ENCODE measurements around the gene MCOLN1.

MCOLN1 gene

DNA sequence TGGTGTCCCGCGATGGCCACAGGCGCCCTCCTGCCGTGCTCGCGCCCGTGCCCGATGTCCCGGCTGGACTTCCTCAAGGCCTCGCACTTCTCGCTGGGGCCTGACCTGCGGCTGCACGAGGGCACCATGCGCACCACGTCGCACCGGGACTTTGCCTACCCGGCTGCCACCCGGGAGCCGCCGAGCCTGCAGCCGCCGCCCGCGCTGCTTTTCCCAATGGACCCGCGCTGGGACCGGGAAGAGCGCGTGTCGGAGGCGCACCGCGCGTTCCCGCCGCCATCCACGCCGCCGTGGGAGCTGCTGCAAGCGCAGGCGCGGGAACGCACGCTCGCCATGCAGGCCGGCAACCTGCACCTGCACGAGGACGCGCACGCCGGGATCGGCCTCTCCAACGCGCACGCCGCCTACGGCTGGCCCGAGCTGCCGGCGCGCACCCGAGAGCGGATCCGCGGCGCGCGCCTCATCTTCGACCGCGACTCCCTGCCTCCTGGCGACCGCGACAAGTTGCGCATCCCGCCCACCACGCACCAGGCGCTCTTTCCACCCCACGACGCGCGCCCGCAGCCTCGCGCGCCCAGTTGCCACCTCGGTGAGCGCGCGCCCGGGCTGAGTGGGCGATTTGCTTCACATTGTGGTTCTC lies 21.5 kb upstream of the MCOLN1 start:
- peak; percentile 99 for FAIRE-seq
- DNase-seq (ENCODE audit: insufficient read length, low spot score) = peak; percentile 83

DNA sequence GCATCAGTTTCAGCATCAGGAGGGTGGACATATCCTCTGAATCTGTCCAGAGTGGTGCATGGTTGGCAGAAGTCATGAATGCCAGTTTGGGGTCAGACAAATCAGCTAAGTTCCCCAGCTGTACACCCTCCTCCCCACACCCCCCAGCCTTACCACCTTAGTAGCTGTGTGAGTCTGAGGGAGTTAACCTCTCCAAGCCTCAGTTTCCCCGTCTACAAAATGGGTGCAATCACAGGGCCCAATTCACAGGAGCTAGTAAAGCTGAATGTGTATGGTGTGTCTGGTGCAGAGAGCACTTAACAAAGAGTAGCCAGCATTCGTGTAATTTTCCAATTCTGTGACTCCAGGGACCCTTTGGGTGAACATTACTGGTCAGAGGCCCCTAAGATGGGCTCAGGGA lies 19.9 kb upstream of the MCOLN1 start:
- peak; percentile 85 for FAIRE-seq
- DNase-seq (ENCODE audit: insufficient read length, low spot score) = no peak

DNA sequence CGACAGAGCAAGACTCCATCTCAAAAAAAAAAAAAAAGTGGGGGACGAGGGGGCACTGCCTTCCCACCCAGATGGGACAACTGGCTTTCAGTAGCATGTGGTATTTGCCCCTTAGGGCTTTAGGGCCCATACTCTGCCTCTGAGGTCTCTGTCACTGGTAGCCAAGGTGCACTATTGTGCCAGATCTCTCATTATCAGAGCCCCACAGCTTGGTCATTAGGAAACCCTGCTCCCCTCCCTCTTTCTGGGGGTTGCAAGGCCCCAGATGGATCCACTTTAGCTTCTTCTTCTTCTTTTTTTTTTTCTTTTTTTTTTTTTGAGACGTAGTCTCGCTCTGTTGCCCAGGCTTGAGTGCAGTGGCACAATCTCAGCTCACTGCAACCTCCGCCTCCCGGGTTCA lies 17.7 kb upstream of the MCOLN1 start:
- no peak for FAIRE-seq
- DNase-seq (ENCODE audit: insufficient read length, low spot score) = no peak

DNA sequence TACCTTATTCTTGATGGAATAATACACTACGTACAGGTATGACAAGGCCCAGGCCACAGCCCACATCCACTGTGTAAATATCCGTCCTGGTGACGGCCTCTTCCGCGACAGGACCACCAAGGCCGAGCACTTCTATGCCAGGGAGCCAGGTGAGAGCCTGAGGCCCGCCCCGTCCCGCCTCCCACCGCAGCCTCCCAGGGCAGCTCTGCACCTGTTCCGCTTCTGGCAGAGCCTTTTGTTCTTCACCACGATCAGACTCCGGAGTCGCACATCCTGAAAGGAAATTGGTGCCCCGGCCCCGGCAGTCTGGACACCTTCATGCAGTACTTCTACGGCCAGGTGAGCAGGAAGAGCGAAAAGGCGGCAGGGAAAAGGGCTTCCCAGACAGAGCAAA lies 17.1 kb upstream of the MCOLN1 start:
- DNase-seq (ENCODE audit: insufficient read length, low spot score) (no peak), FAIRE-seq (no peak)

DNA sequence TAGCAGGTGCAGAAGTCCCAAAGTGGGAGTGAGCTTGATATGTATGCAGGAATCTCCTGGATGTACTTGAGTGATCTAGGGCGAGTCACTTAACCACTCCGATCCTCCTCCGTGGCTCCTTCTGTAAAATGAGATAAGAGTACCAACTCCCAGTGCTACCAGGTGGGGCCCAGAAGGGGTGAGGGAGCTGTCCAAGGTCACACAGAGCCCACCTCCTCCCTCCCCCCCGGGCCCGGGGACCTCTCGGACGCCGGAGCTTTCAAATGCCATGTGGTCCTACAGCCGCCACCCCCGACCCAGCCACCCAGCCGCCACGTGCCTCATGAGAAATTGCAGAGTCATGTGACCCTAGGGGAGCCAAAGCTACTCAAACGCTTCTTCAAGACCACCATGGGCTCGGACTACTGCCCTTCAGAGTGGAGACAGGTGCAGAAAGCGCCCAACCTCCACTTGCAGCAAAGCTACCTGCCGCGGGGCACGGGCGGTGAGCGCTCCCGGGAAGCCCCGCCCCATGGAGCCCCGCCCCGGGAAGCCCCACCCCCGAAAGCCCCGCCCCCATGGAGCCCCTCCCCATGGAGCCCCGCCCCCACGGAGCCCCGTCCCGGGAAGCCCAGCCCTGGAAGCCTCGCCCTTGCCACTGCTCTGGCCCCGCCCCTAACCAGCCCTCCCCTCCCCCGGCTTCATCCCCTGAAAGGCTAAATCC lies 16.6 kb upstream of the MCOLN1 start:
- no peak for DNase-seq (ENCODE audit: insufficient read length, low spot score)
- no peak for FAIRE-seq

DNA sequence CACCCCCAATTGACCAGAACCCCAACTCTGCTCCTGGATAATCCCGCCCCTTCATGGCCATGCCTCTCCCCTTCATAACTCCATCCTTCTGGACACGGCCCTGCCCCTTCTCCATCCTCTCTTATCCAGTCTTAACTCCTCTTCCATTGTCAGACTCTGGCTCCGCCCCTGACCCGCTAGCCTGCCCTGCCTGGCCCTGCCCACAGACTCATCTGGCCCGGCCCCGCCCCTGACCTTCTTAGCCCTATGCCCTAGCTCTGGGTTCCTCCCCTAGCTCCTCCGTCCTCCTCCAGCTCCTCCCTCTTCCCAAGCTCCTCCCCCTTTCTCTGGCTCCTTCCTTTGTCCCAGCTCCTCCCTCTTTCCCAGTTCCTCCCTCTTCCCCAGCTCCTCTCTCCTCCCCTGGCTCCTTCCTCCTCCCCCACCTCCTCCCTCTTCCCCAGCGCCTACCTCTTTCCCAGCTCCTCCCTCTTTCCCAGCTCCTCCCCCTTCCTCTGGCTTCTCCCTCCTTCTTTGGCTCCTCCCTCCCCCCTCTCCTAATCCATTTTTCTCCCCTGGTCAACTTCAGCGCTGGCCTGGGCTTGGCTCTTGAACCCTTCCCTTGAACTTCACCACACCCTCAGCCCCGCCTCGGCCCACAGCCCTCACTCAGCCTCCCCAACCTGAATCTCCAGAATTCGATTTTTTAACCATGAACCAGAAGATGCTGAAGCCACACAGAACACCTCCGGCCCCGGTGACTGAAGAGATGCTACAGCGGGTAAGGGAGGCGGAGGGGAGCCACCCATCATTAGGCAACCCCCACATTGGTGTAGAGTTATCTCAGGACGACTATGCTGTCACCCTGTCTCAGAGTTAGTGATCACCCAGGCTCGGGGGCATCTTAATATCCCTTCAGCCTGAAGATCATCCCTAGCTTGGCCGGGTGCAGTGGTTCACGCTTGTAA lies 15.8 kb upstream of the MCOLN1 start:
- FAIRE-seq = peak; percentile 13
- peak; percentile 64 for DNase-seq (ENCODE audit: insufficient read length, low spot score)

DNA sequence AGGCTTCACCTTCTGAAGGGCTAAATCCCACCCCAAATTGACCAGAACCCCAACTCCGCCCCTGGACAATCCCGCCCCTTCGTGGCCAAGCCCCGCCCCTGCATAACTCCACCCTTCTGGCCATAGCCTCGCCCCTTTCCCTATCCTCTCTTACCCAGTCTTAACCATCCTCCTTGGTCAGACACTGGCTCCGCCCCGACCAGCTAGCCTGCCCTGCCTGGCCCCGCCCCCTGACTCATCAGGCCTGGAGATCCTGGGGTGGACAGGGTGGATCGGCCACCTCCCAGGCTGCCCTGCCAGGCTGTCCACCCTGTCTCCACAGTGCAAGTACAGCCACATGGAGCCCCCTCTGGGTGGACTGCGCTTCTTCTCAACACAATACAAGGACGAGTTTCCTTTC lies 14.5 kb upstream of the MCOLN1 start:
- DNase-seq (ENCODE audit: insufficient read length, low spot score) (peak; percentile 95), FAIRE-seq (peak; percentile 95)

DNA sequence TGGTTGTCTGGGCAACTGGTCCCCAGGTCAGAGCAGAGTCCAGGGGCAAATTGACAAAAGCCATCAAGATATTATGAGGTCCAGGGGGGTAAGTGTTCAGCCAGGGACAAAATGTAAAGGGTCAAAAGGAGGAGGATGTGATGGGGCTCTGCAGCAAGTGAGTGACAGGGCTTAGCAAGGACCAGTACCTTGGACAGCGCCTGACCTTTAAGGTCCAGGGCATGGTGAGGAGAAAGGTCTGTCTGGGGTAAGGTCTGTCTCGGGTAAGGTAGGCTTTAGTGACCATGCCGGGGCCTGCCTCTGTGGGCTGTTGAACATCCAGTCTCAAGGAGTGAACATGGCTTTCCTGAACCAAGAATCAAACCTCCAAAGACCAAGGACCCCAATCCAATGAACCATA lies 12.8 kb upstream of the MCOLN1 start:
- FAIRE-seq (no peak), DNase-seq (ENCODE audit: insufficient read length, low spot score) (no peak)

DNA sequence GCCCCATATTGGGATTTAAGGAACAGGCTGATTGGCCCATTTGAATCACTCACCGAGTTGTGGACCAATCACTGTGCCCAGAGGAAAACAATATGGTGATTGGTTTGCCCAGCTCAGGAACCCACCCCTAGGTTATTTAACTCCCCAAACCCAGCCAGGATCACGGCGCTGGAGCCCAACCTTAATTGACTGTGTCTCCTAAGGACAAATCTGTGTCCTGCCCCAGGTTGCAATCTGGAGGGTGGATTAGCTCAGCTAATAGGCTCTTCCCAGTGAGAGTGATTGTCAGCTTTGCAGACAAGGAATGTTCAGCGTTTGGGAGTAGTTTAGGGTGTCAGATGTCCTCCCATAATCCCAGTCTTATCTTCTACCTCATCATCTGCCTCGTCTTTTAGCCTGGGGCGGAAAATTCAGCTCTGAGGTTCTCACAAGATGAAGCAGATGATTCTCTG lies 10.0 kb upstream of the MCOLN1 start:
- peak; percentile 72 for DNase-seq (ENCODE audit: insufficient read length, low spot score)
- FAIRE-seq = peak; percentile 23

DNA sequence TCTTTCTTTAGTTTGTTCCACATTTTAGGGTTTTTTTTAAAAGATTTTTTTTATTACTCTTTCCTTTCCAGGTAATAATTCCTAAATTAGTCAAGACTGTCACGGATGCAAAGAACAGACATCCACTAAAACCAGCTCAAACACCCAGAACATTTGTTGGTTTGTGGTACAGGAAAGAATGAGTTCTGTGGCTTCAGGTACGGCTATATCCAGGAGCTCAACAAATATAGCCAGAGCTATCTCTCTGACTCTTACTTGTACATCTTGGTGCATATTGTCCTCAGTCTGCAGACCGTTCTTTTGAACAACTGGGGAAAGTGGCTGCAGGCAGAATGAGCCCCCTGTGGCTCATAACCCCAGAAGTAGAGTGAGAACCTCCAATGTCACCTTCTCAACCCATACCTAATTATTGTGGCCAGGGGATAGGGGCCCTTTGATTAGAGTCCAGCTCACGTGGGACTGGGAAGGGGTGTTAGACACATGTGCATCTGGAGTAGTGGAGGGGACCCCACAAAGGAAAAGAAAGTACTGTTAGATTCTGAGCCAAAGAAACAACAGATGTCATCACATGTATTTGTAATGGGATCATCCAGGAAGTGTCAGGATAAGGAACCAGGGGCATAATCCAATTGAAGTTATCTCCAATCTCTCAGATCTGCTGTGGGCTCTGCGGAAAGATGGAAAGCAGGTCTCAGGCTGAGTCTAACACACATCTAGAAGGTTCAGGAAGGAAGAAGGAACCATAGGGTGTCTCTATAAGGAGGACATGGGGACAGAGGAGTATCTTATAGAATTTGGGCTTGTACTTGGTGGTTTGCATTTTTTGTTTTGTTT lies 8.4 kb upstream of the MCOLN1 start:
- no peak for FAIRE-seq
- DNase-seq (ENCODE audit: insufficient read length, low spot score) = no peak

DNA sequence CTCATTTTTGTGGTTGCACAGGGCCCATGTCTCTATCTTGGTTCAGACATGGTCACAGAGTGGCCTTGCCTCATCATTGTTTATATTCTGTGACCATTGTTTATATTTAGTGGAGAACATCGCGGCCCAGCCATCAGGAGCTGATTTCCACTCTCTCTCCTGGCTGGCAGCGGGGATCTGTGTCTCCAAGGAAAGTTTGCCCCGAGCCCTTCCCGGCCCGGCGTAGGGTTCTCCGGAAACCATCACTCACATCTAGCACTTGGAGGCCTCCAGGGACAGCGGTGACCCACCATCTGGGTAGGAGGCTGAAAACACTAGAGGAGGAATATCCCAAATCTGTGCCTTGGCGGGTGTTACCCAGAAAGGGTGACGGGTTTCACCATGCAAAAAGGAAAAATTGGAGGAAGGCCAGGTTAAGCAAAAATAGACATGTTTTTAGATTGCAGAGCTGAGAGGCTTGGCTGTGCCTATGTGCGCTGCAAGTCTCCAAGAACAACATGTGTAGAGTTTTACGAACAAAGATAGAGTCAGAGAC lies 7.2 kb upstream of the MCOLN1 start:
- DNase-seq (ENCODE audit: insufficient read length, low spot score) (no peak), FAIRE-seq (no peak)

DNA sequence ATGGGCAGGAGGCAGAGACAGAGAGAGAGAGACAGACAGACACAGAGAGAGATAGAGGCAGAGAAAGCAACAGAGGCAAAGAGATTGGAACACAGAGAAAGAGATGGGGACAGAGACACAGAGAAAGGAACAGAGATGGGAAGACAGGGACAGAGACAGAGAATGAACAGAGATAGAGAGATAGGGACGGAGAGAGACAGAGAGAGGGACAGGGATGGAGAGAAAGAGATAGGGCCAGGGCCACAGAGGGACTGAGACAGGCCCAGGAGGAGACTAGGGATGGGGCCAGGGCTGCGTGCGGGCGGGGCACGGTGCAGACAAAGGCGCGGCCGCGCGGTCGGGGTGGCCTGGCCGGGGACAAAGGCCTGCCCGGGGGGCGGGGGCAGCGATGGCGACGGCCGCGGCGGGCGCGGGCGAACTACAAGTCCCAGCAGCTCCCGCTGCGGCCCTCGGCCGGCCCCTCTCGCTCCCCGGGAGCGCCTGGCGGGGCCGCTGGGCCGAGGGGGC lies 6.7 kb upstream of the MCOLN1 start, which contains the start of gene ZNF358:
Gene ZNF358 (plus strand): TSS at position 459 of the 507 bp plus-strand sequence. CDS start 3,140 bp downstream, outside the sequence.
- FAIRE-seq (peak; percentile 73), DNase-seq (ENCODE audit: insufficient read length, low spot score) (peak; percentile 88)

DNA sequence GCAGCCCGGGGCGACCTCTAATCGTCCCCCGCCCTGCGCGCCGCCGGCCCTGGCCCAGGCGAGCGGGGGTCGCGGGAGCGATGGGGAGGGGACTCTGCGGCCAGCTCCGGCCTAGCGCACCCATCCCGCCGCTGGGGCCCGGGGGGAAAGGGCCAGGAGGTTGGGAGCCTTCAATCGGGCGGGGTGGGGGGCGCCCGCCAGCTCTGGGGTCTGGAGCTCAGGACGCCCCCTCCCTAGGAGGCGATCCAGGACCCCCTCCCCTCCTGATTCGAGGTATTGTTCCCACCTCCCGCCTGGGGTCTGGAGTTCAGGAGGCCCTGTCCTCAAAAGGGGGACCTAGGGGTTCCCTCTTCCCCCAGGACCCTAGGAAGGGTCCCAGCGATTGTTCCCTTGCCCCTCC lies 6.1 kb upstream of the MCOLN1 start:
- DNase-seq (ENCODE audit: insufficient read length, low spot score) (no peak), FAIRE-seq (no peak)

DNA sequence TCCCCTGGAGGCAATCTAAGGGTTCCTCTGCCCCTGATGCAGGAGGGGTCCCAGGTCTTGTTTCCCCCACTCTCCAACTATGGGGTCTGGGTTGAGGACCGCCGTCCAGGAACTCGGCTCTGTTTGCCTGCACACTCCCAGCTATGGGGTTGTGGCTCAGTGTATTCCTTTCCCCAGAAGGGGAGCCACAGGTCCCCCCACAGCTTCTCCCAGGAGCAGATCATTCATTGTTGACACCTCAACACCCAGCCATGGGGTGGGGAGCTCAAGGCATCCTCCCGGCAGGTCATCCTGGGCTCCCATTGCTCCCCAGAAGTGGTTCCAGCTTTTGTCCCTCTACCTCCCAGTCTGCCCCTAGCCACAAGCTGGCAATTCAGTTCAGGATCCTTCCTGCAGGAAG lies 5.5 kb upstream of the MCOLN1 start:
- DNase-seq (ENCODE audit: insufficient read length, low spot score) (no peak), FAIRE-seq (peak; percentile 51)

DNA sequence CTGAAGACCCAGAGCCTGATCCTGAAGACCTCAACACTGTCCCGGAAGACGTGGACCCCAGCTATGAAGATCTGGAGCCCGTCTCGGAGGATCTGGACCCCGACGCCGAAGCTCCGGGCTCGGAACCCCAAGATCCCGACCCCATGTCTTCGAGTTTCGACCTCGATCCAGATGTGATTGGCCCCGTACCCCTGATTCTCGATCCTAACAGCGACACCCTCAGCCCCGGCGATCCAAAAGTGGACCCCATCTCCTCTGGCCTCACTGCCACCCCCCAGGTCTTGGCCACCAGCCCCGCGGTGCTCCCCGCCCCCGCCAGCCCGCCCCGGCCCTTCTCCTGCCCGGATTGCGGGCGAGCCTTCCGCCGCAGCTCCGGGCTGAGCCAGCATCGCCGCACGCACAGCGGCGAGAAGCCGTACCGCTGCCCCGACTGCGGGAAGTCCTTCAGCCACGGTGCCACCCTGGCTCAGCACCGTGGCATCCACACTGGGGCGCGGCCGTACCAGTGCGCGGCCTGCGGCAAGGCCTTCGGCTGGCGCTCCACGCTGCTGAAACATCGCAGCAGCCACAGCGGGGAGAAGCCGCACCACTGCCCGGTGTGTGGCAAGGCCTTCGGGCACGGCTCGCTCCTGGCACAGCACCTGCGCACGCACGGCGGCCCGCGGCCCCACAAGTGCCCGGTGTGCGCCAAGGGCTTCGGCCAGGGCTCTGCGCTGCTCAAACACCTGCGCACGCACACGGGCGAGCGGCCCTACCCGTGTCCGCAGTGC lies 2.9 kb upstream of the MCOLN1 start:
- no peak for DNase-seq (ENCODE audit: insufficient read length, low spot score)
- no peak for FAIRE-seq

DNA sequence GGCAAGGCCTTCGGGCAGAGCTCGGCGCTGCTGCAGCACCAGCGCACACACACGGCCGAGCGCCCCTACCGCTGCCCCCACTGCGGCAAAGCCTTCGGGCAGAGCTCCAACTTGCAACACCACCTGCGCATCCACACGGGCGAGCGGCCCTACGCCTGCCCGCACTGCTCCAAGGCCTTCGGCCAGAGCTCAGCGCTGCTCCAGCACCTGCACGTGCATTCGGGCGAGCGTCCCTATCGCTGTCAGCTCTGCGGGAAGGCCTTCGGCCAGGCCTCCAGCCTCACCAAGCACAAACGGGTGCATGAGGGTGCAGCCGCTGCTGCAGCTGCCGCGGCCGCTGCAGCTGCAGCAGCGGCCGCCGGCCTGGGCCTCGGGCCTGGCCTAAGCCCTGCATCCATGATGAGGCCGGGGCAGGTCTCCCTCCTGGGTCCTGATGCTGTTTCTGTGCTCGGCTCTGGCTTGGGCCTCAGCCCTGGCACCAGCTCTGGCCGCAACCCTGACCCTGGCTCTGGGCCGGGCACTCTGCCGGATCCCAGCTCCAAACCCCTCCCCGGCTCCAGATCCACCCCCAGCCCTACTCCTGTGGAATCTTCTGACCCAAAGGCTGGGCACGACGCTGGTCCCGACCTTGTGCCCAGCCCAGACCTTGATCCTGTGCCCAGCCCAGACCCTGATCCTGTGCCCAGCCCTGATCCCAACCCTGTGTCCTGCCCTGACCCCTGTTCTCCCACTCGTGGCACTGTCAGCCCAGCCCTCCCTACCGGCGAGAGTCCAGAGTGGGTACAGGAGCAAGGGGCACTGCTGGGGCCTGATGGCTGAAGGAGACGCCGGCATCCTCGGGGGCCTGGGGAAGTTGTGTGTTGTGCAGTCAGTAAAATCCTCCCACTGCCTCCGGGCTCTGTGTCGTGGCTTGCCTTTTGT lies 2.0 kb upstream of the MCOLN1 start:
- no peak for FAIRE-seq
- no peak for DNase-seq (ENCODE audit: insufficient read length, low spot score)

DNA sequence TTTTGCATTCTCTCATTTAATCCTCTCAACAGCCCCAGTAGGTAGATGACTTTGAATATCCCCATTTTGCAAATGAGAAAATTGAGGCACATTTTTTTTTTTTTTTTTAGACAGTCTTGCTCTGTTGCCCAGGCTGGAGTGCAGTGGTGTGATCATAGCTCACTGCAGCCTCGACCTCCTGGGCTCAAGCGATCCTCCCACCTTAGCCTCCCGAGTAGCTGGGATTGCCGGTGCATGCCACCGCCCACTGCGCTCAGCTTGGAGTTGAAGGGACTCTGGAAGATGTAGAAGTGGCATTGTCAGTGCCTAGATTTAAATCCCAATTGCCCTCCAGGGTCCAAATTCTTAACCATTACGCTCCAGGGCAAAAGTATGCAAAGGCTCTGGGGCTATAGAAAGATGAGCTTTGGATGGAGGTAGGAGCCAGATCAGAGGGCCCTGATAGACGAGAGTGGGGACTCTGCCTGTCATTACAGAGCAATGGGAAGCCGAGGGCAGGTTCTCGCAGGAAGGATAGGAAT lies 813 bp upstream of the MCOLN1 start:
- no peak for FAIRE-seq
- no peak for DNase-seq (ENCODE audit: insufficient read length, low spot score)
